ENCODE data around the gene GADD45G.

Gene GADD45G

GRCh38 chr9:89592963-89593726 lies 11.7 kb upstream of the GADD45G start:
- no peak overlapping the region for H3K27ac ChIP-seq (ENCODE audit: low read depth, low read length)

GRCh38 chr9:89593727-89594427 lies 10.9 kb upstream of the GADD45G start:
- H3K36me3 ChIP-seq (ENCODE audit: control insufficient read depth in 1 of 2, insufficient read depth in 2 of 2, low read length in 2 of 2) = no peaks in the 10 kb centered on the region
- no peak overlapping the region for H3K9ac ChIP-seq (ENCODE audit: low read depth in 1 of 2, low read length in 2 of 2)
- no peak overlapping the region for H3K27ac ChIP-seq (ENCODE audit: low read depth, low read length)
- no peak overlapping the region for H3K4me3 ChIP-seq (ENCODE audit: low read depth in 1 of 2, low read length in 2 of 2)
- peaks cover 2 to 3% of the 10 kb centered on the region in 2 donors for H3K4me1 ChIP-seq (ENCODE audit: control insufficient read depth in 1 of 2, insufficient read depth in 2 of 2, low read length in 2 of 2)
- peaks cover 0 to 5% of the 10 kb centered on the region in 2 donors for H3K27me3 ChIP-seq (ENCODE audit: control insufficient read depth in 1 of 2, insufficient read depth in 2 of 2, low read length in 2 of 2)
- no peaks in the 10 kb centered on the region for H3K9me3 ChIP-seq (ENCODE audit: control insufficient read depth in 1 of 2, low read length in 2 of 2)

More at GRCh38 chr9:89592963-89593726, 11.7 kb upstream of the GADD45G start:
- no peak overlapping the region for H3K4me3 ChIP-seq (ENCODE audit: low read depth in 1 of 2, low read length in 2 of 2)
- peaks cover 0 to 5% of the 10 kb centered on the region in 2 donors for H3K27me3 ChIP-seq (ENCODE audit: control insufficient read depth in 1 of 2, insufficient read depth in 2 of 2, low read length in 2 of 2)
- peaks cover 0 to 3% of the 10 kb centered on the region in 2 donors for H3K4me1 ChIP-seq (ENCODE audit: control insufficient read depth in 1 of 2, insufficient read depth in 2 of 2, low read length in 2 of 2)
- no peaks in the 10 kb centered on the region for H3K9me3 ChIP-seq (ENCODE audit: control insufficient read depth in 1 of 2, low read length in 2 of 2)
- no peak overlapping the region for H3K9ac ChIP-seq (ENCODE audit: low read depth in 1 of 2, low read length in 2 of 2)
- no peaks in the 10 kb centered on the region for H3K36me3 ChIP-seq (ENCODE audit: control insufficient read depth in 1 of 2, insufficient read depth in 2 of 2, low read length in 2 of 2)

GRCh38 chr9:89594811-89595550 lies 9.8 kb upstream of the GADD45G start:
- no peaks in the 10 kb centered on the region for H3K9me3 ChIP-seq (ENCODE audit: control insufficient read depth in 1 of 2, low read length in 2 of 2)
- peaks cover 3% of the 10 kb centered on the region in 2 donors for H3K4me1 ChIP-seq (ENCODE audit: control insufficient read depth in 1 of 2, insufficient read depth in 2 of 2, low read length in 2 of 2)
- H3K9ac ChIP-seq (ENCODE audit: low read depth in 1 of 2, low read length in 2 of 2) = no peak overlapping the region
- no peak overlapping the region for H3K27ac ChIP-seq (ENCODE audit: low read depth, low read length)
- peaks cover 0 to 5% of the 10 kb centered on the region in 2 donors for H3K27me3 ChIP-seq (ENCODE audit: control insufficient read depth in 1 of 2, insufficient read depth in 2 of 2, low read length in 2 of 2)
- no peak overlapping the region for H3K4me3 ChIP-seq (ENCODE audit: low read depth in 1 of 2, low read length in 2 of 2)
- no peaks in the 10 kb centered on the region for H3K36me3 ChIP-seq (ENCODE audit: control insufficient read depth in 1 of 2, insufficient read depth in 2 of 2, low read length in 2 of 2)

DNA sequence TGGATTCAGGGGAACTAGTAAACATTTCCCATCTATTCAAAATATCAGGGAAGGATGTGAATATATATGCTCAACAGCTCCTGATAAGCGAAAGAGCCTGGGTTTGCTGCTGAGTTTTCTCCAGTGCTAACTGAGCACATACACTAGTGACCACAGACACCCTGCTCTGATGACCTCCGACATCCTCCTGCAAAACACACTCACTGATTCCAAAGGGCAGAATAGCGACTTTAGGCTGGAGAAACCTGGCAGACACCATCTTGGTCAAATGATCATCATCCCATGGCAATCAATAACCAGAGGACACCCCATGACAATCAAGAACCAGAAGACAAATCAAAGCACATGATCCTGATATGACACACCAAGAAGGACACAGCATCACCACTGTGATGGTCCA lies 9.2 kb upstream of the GADD45G start:
- H3K4me1 ChIP-seq (ENCODE audit: control insufficient read depth in 1 of 2, insufficient read depth in 2 of 2, low read length in 2 of 2) = peaks cover 3% of the 10 kb centered on the region in 2 donors
- no peak overlapping the region for H3K4me3 ChIP-seq (ENCODE audit: low read depth in 1 of 2, low read length in 2 of 2)
- H3K36me3 ChIP-seq (ENCODE audit: control insufficient read depth in 1 of 2, insufficient read depth in 2 of 2, low read length in 2 of 2) = no peaks in the 10 kb centered on the region
- H3K9me3 ChIP-seq (ENCODE audit: control insufficient read depth in 1 of 2, low read length in 2 of 2) = no peaks in the 10 kb centered on the region
- peaks cover 0 to 5% of the 10 kb centered on the region in 2 donors for H3K27me3 ChIP-seq (ENCODE audit: control insufficient read depth in 1 of 2, insufficient read depth in 2 of 2, low read length in 2 of 2)
- no peak overlapping the region for H3K9ac ChIP-seq (ENCODE audit: low read depth in 1 of 2, low read length in 2 of 2)
- no peak overlapping the region for H3K27ac ChIP-seq (ENCODE audit: low read depth, low read length)

DNA sequence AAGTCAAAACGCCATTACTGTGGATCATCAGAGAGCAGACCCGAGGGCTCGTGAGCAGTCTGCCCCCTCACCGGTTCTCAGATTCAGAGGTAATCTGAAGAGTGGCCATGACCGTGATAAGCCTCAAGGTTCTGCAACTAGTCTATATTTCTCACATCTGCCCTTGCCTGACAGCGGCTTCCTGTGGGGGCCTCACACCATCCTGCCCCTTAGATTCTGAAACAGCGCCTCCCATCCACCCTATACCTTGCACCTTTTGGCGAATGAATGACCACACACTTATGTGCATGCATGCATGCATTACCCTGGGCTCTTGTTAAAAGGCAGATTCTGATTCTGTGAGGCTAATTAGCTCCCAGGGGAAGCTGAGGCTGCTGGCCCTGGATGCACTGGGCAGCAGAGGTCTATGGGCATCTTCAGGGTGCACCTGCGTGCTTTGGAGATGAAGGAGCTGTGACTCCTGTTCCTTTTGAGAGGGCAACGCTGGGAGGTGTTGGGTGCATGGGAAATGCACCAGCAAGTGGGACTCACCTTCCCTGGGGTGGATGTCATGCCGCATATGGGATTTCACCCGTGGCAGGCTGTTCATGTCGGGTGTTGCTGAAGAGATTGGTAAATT lies 7.8 kb upstream of the GADD45G start:
- H3K36me3 ChIP-seq (ENCODE audit: control insufficient read depth in 1 of 2, insufficient read depth in 2 of 2, low read length in 2 of 2) = no peaks in the 10 kb centered on the region
- H3K9ac ChIP-seq (ENCODE audit: low read depth in 1 of 2, low read length in 2 of 2) = no peak overlapping the region
- no peak overlapping the region for H3K4me3 ChIP-seq (ENCODE audit: low read depth in 1 of 2, low read length in 2 of 2)
- H3K9me3 ChIP-seq (ENCODE audit: control insufficient read depth in 1 of 2, low read length in 2 of 2) = no peaks in the 10 kb centered on the region
- H3K4me1 ChIP-seq (ENCODE audit: control insufficient read depth in 1 of 2, insufficient read depth in 2 of 2, low read length in 2 of 2) = peaks cover 3% of the 10 kb centered on the region in 2 donors
- no peak overlapping the region for H3K27ac ChIP-seq (ENCODE audit: low read depth, low read length)
- H3K27me3 ChIP-seq (ENCODE audit: control insufficient read depth in 1 of 2, insufficient read depth in 2 of 2, low read length in 2 of 2) = peaks cover 0 to 5% of the 10 kb centered on the region in 2 donors

DNA sequence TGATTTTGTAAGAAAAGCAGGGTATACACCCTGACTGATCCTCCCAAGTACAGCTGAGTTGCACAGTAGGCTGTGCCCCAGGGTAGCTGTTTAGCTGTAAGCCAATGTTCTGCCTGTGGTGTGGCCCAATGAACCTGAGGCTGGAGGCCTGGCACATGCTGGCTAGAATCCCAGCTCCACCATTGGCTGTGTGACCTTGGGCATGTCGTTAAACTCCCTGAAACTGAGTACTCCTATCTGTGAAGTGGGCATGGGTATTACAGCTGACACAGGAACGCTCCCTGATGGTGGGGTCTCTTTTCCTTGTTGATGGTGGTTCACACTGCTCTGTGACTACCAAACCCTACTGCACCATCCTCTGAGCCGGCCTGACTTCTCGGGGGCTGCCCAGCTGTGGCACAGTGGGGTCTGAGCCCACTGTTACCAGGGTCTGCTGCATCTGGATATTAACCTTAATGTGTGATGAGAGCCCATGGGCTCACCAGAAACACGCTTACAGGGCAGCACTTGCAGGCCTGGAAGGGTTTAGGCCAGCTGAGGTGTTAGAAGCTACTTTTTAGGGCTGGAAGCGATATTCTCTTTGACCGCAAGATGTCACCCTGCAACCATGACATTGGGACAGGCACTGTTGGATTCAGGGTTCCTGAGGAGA lies 7.0 kb upstream of the GADD45G start:
- Histone ChIP-seq H3K9me3 (ENCODE audit: control insufficient read depth in 1 of 2, low read length in 2 of 2) (no peaks in the 10 kb centered on the region), H3K27me3 (ENCODE audit: control insufficient read depth in 1 of 2, insufficient read depth in 2 of 2, low read length in 2 of 2) (no peaks in the 10 kb centered on the region), H3K36me3 (ENCODE audit: control insufficient read depth in 1 of 2, insufficient read depth in 2 of 2, low read length in 2 of 2) (no peaks in the 10 kb centered on the region), H3K4me1 (ENCODE audit: control insufficient read depth in 1 of 2, insufficient read depth in 2 of 2, low read length in 2 of 2) (peaks cover under 1 to 3% of the 10 kb centered on the region in 2 donors), H3K4me3 (ENCODE audit: low read depth in 1 of 2, low read length in 2 of 2) (no peak overlapping the region), H3K9ac (ENCODE audit: low read depth in 1 of 2, low read length in 2 of 2) (no peak overlapping the region), H3K27ac (ENCODE audit: low read depth, low read length) (no peak overlapping the region)

GRCh38 chr9:89598363-89598713 lies 6.5 kb upstream of the GADD45G start:
- Histone ChIP-seq H3K9me3 (ENCODE audit: control insufficient read depth in 1 of 2, low read length in 2 of 2) (no peaks in the 10 kb centered on the region), H3K27me3 (ENCODE audit: control insufficient read depth in 1 of 2, insufficient read depth in 2 of 2, low read length in 2 of 2) (no peaks in the 10 kb centered on the region), H3K27ac (ENCODE audit: low read depth, low read length) (no peak overlapping the region), H3K4me3 (ENCODE audit: low read depth in 1 of 2, low read length in 2 of 2) (no peak overlapping the region), H3K4me1 (ENCODE audit: control insufficient read depth in 1 of 2, insufficient read depth in 2 of 2, low read length in 2 of 2) (peaks cover 3 to 6% of the 10 kb centered on the region in 2 donors), H3K9ac (ENCODE audit: low read depth in 1 of 2, low read length in 2 of 2) (no peak overlapping the region), H3K36me3 (ENCODE audit: control insufficient read depth in 1 of 2, insufficient read depth in 2 of 2, low read length in 2 of 2) (no peaks in the 10 kb centered on the region)

DNA sequence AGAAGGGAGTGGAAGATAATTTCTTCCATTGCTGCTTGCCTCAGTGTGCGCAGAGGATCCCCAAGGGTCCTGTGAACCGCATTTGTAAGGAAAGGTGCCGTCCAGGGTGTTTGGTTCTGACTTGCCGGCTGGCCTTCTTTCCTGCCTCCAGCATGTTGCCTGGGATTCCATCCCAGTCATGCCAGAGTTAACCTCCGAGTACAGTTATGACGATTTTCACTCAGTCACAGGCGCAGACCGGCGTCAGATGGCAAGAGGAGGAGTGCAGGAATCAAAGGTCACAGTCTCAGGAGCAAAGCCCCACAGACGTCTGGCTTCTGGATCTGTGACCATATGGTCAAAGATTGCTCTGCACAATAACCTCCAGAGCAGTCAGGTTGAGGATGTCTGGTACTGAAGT lies 5.9 kb upstream of the GADD45G start:
- no peaks in the 10 kb centered on the region for H3K9me3 ChIP-seq (ENCODE audit: control insufficient read depth in 1 of 2, low read length in 2 of 2)
- no peak overlapping the region for H3K4me3 ChIP-seq (ENCODE audit: low read depth in 1 of 2, low read length in 2 of 2)
- no peak overlapping the region for H3K27ac ChIP-seq (ENCODE audit: low read depth, low read length)

GRCh38 chr9:89600831-89601230 lies 4.0 kb upstream of the GADD45G start:
- no peaks in the 10 kb centered on the region for H3K27me3 ChIP-seq (ENCODE audit: control insufficient read depth in 1 of 2, insufficient read depth in 2 of 2, low read length in 2 of 2)
- H3K9ac ChIP-seq (ENCODE audit: low read depth in 1 of 2, low read length in 2 of 2) = no peak overlapping the region
- H3K9me3 ChIP-seq (ENCODE audit: control insufficient read depth in 1 of 2, low read length in 2 of 2) = no peaks in the 10 kb centered on the region
- no peaks in the 10 kb centered on the region for H3K36me3 ChIP-seq (ENCODE audit: control insufficient read depth in 1 of 2, insufficient read depth in 2 of 2, low read length in 2 of 2)
- H3K4me3 ChIP-seq (ENCODE audit: low read depth in 1 of 2, low read length in 2 of 2) = no peak overlapping the region
- H3K27ac ChIP-seq (ENCODE audit: low read depth, low read length) = no peak overlapping the region
- peaks cover 14 to 23% of the 10 kb centered on the region in 2 donors for H3K4me1 ChIP-seq (ENCODE audit: control insufficient read depth in 1 of 2, insufficient read depth in 2 of 2, low read length in 2 of 2)

More for the DNA sequence above, 5.9 kb upstream of the GADD45G start:
- Histone ChIP-seq H3K36me3 (ENCODE audit: control insufficient read depth in 1 of 2, insufficient read depth in 2 of 2, low read length in 2 of 2) (no peaks in the 10 kb centered on the region), H3K4me1 (ENCODE audit: control insufficient read depth in 1 of 2, insufficient read depth in 2 of 2, low read length in 2 of 2) (peaks cover 9 to 12% of the 10 kb centered on the region in 2 donors), H3K27me3 (ENCODE audit: control insufficient read depth in 1 of 2, insufficient read depth in 2 of 2, low read length in 2 of 2) (no peaks in the 10 kb centered on the region), H3K9ac (ENCODE audit: low read depth in 1 of 2, low read length in 2 of 2) (no peak overlapping the region)

Measured in duodenal mucosa (tissue), 2 donors.